Uterine smooth muscle cell (primary cell): ENCODE results near the gene MAN1A2. TPM values are rescaled to one million over a fixed set of nuclear protein-coding genes. Genes with fewer than 3 reads are reported as not detected.

Experiments
- total RNA-seq: library from RNA; depleted of rRNA; stranded (reverse); fragments of >200 nt; gene quantifications from 2 replicates; pipeline ENCODE4 v1.2.3, GENCODE V29; 2014

MAN1A2 gene
- total RNA-seq, result 54.9 and 81.1 TPM in 2 replicates

DNA sequence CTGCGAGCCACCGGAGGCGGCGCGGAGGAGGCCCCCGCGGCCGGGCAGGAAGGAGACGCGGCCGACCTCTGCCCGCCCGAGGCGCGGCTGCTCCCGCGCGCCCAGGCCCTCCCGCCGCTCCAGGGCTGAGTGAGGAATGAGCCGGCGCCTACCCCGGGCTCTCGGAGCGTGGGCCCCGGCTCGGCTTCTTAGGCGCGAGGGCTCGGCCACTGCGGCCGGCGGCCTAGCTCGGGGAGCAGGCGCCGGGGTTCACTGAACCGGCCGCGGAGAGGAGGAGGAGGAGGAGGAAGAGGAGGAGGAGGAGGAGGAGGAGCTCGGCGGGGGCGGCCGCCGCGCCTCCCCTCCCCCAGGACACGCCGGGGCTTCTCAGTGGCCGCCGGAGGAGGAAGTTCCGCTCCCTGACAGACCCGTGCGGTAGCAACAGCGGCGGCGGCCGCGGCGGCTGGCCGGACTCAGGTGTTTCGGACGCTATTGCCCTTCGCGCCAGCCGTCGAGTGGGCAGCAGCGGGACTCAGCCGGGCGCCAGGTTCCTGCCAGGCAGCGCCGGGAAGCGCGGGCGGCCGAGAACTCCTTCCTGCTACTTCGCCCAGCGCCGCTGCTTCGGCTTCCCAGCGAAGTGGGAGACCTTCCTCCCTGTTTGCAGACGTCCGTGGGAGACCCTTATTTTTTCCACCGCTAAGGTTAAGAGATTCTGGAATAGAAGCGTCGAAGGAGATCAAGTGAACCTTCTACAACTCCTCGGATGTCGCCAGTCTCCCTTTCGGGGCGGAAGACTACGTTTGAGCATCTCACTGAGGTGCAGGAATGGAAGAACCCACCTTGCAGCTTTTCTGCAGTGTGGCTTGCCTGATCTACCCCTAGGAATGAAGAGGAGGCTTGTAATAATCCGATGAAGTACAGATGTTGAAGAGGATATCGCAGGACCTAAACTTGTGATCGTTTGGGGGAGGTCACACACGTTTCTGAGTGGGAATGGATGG is at the start of gene MAN1A2:
Gene MAN1A2 (plus strand): TSS at position 404 of the 980 bp plus-strand sequence. CDS start 735 bp downstream, outside the sequence.

Other genes with a start within 250 kb of the MAN1A2 start
- gene TRIM45, start 245.7 kb upstream of the MAN1A2 start, total RNA-seq, result 5.4 and 6.3 TPM in 2 replicates
- gene VTCN1, start 156.5 kb upstream of the MAN1A2 start, total RNA-seq, result not detected in 2 replicates
- gene TENT5C, start 238.6 kb downstream of the MAN1A2 start, total RNA-seq, result 1.5 and 2.5 TPM in 2 replicates